ENCODE results near the gene GRIK4.

Gene GRIK4

DNA sequence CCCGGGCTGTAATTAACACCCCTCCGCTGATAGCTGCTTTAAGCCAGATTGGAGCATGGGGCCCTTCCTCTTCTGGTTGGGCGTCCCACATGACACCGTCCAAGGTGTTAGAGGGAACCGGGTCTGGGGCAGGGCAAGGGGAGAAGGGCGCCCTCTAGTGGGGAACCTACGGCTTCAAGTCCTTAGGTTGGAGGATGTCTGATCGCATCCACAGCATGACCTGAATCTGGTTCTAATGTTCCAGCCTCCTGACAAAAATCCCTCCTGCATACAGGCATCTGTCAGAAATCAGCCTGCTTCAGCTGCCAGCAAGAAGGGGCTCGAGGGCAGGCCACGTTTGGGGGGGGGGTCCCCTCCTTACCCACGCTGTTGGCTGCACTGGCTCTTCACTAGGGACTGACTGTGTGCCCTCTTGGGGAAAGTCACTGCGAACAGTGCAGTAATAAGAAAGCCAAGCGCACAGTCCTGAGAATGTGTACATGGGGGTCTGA lies 418.2 kb downstream of the GRIK4 start:
- DNase-seq, result no peak

GRCh38 chr11:120931057-120931779 lies 419.7 kb downstream of the GRIK4 start:
- DNase-seq, result no peak

- no peak for DNase-seq
Measured at GRCh38 chr11:120932305-120932915, 420.9 kb downstream of the GRIK4 start.

- DNase-seq, result no peak
Measured at GRCh38 chr11:120936356-120936755, 424.8 kb downstream of the GRIK4 start.

GRCh38 chr11:120937501-120937900 lies 426.0 kb downstream of the GRIK4 start:
- no peak for DNase-seq

GRCh38 chr11:120938260-120938659 lies 426.7 kb downstream of the GRIK4 start:
- DNase-seq, result no peak

DNA sequence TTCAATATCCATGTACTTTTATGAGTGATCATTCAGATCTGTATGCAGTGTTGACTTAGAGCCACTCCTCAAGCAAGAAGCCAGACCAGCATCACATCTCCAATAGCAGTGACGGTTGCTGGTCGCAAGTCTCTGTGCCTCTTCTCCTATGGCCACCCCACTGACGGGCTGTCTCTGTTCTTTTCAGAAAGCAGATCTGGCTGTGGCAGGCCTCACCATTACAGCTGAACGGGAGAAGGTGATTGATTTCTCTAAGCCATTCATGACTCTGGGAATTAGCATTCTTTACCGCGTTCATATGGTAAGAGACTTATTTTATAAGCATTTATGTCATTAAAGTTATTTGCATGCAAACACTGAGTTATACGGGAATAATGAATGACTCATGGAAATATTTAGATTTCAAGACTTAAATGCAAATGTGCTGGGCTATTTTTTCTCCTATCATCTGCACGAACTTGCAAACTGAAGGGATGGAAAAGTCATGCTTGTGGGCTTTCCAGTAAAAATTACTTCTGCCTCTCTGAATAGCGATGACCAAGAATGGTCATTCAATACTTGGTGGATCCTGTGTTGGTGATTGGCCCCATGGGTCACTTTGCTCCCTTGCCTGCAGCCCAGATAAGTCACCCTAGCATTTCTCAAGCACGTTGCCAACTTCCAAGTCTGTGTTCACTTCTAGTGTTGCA lies 428.8 kb downstream of the GRIK4 start:
- no peak for DNase-seq

DNA sequence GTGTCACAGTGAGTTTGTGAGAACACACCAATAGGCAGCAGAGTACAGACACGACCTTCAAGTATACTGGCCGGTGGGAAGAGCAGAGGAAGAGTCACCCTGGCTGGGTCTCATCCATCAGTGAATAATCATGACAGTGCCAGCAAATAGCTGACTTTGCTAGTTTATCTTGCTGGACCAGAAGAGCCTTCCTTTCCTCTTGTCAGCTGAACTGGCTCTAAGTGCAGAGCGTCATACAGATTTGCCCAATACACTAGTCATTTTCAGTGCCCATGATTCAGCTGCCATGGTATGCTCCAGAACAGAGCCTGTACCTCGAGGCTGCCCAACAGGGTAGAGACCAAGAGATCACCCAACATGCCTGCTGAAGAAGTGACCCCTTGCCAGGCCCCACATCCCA lies 429.5 kb downstream of the GRIK4 start:
- DNase-seq, result no peak

DNA sequence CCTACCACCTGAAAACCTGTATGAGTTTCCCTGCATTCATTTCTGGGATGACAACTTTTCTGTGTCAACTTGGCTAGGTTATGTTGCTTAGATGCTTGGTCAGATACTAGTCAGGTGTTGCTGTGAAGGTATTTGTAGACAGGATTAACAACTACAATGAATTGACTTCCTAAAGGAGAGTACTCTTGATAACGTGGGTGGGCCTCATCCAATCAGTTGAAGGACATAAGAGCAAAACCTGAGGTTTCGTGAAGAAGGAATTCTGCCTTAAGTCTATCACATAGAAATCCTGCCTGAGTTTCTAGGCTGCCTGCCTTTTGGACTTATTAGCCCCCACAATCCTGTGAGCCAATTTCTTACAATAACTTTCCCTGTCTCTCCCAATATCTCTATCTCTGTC lies 431.2 kb downstream of the GRIK4 start:
- DNase-seq, result no peak

- no peak for DNase-seq
Measured at GRCh38 chr11:120945042-120945441, 433.5 kb downstream of the GRIK4 start.

- no peak for DNase-seq
Measured at GRCh38 chr11:120950880-120951279, 439.3 kb downstream of the GRIK4 start.

DNA sequence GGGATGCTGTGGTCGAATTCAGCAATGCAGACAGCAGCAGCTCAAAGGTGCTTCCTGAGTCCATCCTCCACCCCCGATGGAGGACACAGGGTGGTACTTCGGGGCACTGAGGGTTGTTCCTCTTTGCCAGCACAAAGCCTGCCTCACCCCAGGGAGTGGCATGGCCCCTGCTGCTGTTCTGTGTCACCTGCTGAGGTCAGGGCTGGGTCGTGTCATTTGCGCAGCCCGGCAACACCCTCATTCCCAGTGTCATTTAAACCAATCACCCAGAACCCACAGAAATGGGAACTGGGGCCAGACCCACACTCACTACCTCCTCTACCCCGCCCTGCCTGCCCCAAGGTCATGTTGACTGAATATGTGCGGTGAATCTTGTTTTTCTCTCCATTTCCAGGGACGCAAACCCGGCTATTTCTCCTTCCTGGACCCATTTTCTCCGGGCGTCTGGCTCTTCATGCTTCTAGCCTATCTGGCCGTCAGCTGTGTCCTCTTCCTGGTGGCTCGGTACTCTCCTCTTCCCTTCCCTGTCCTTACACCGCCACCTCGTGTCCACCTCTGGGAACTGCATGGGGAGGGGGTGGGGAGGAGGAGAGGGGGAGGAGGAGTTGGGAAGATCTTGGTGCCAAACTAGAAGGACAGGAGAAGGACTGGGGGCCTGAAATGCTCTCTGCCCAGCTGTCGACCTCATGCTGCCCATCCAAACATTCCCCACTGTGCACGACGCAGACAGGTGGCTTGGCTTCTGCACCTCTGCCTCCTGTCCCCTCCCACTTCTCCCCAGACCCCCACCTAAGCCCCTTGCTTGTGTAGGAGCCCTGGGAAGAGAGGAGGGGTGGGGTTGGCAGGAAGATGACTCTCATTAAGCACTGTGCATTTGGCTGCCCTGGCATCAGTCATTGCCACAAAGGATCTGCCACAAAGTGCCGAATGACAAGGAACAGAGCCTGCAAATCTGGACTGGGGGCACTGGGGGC lies 441.2 kb downstream of the GRIK4 start:
- DNase-seq, result peak; percentile 22

GRCh38 chr11:120954381-120954780 lies 442.8 kb downstream of the GRIK4 start:
- no peak for DNase-seq

GRCh38 chr11:120956710-120957495 lies 445.4 kb downstream of the GRIK4 start:
- DNase-seq, result no peak

DNA sequence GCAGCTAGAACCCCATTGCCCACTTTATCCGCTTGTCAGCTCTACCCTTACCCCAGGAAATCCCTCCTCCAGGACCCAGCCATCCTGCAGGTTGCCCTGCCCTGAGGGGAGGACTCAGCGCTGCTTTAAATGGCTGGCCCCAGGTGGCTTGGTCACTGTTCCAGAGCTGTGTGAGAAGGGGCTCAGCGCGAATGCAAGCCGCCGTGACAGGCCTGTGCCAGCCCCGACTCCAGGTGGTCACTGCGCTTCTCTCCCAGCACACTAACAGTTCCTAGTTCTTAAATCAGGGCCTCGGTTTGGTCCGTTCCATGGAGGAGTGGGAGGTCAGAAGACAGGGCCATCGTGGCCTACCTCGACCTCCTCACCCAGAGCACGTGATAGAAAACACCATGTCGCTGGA lies 446.6 kb downstream of the GRIK4 start:
- no peak for DNase-seq

- no peak for DNase-seq
Measured at GRCh38 chr11:120959189-120959588, 447.6 kb downstream of the GRIK4 start.

DNA sequence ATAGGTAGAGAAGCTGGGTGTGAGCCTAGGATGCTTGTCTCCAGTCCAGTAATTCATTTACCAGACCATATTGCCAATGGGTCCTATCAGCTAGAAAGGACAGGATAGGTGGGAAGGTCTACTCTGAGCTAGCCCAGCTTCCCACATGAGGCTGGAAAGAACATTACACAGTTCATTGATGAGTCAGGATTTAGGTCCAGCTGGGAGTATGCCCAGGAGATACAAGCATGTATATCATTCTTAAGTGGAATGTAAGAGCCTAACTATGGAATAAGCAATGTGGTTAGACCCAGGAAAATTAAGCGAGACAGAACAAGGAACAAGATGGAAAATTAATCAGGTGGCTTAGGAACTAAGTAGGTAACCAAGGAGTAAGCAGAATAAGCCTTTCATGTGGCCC lies 453.3 kb downstream of the GRIK4 start:
- DNase-seq, result no peak

DNA sequence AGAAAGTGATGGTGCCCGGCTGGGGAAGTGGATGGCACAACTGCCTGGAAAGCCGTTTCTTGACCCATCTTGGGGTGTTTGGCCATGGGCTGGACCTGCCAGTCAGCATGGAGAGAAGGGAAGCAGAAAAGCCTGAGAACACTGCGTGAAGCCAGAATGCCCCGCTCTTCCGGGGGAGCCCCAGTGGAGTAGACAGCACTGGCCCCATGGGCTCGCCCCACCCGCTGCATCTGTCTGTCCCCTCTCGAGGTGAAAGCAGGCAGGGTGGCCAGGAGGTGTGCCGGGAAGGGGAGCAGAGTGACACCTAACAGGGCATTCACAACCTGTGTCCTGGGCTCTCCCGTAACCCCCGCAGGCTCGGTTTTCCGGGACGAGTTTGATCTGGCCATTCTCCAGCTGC lies 455.3 kb downstream of the GRIK4 start:
- no peak for DNase-seq

DNA sequence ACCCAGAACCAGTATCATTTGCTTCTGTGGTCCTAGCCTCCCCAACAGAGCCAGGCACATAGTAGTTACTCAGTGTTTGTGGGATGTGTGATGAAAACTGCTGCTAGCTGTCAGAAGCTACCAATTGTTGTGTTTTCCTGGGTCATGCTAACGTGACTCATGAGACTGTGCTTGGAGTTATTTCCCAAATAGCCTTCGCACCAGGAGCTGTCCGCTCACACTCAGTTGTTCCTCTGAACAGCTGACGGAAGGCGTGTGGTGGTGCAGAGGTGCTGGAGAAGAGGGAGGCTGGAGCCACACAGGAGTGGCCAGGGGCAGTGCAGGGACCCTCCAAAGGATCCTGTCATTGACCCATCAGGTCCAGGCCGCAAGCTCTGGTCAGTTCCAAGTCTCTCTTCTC lies 458.4 kb downstream of the GRIK4 start:
- no peak for DNase-seq

GRCh38 chr11:120971825-120972224 lies 460.3 kb downstream of the GRIK4 start:
- no peak for DNase-seq

GRCh38 chr11:120972621-120973020 lies 461.1 kb downstream of the GRIK4 start:
- DNase-seq, result no peak

- no peak for DNase-seq
Measured at GRCh38 chr11:120973501-120973900, 462.0 kb downstream of the GRIK4 start.
